SK-N-SH (cell line): ENCODE results near the gene KIF3C. TPM values are rescaled to one million over a fixed set of nuclear protein-coding genes. Genes with fewer than 3 reads are reported as not detected.

ENCODE experiments used
- CTCF ChIA-PET: fragments of 300-600, 350-600 bp; formaldehyde crosslinking; extraction: SDS; loops from one replicate; lab custom pipeline; 2021; lab: Yijun Ruan, JAX
- POLR2A ChIA-PET: fragments of 350-600 bp; sonication (Branson Sonifier 250); formaldehyde crosslinking; extraction: SDS; loops from one replicate; lab custom pipeline; 2020; ENCODE audit warnings: antibody characterized with exemption, inconsistent platforms; lab: Yijun Ruan, JAX
- DNase-seq: peaks from one replicate; pipeline ENCODE4 v3.0.0; 2012
- H2AFZ ChIP-seq: fragments of 200-600 bp; sonication (generic); 2 replicates; pipeline ENCODE4 v1.8.1; 2016; ENCODE audit warnings: antibody characterized with exemption, mild to moderate bottlenecking, low read depth
- H3F3A ChIP-seq: fragments of 200-600 bp; sonication (generic); replicated peaks from 2 replicates; pipeline ENCODE3; 2016; ENCODE audit warnings: antibody characterized with exemption, mild to moderate bottlenecking; ENCODE audit not compliant: insufficient read depth
- H3K27ac ChIP-seq, 2 experiments: fragments of 200-500 bp in 1 of 2; fragments of 200-600 bp in 1 of 2; sonication (Bioruptor generic) in 1 of 2; sonication (generic), shearing (Covaris generic) in 1 of 2; 2 replicates each; pipeline versions ENCODE4 v1.5.1 to v1.6.1; 2014 to 2016; ENCODE audit warnings: low read depth in 2 of 2, inconsistent platforms in 1 of 2, low read length in 1 of 2, mild to moderate bottlenecking in 1 of 2, mixed read lengths in 1 of 2
- H3K27me3 ChIP-seq: fragments of 200-600 bp; sonication (generic), shearing (Covaris generic); 2 replicates; pipeline ENCODE4 v1.6.1; 2016; ENCODE audit warnings: mixed run types; ENCODE audit not compliant: insufficient read depth
- H3K36me3 ChIP-seq, 2 experiments: fragments of 200-500 bp in 1 of 2; fragments of 200-600 bp in 1 of 2; sonication (Bioruptor generic) in 1 of 2; sonication (generic) in 1 of 2; replicated peaks in 1 of 2; 2 replicates each; pipeline versions ENCODE3 to v1.5.1; 2014 to 2016; ENCODE audit warnings: low read length in 1 of 2, mild to moderate bottlenecking in 1 of 2; ENCODE audit not compliant: insufficient read depth in 2 of 2, control insufficient read depth in 1 of 2
- H3K4me1 ChIP-seq, 2 experiments: fragments of 200-500 bp in 1 of 2; fragments of 200-600 bp in 1 of 2; sonication (Bioruptor generic) in 1 of 2; sonication (generic), shearing (Covaris generic) in 1 of 2; 2 replicates each; pipeline versions ENCODE4 v1.5.1 to v1.6.1; 2014 to 2016; ENCODE audit warnings: low read depth in 1 of 2, low read length in 1 of 2, mixed run types in 1 of 2; ENCODE audit not compliant: insufficient read depth in 2 of 2, control insufficient read depth in 1 of 2
- H3K4me2 ChIP-seq: fragments of 200-600 bp; sonication (generic), shearing (Covaris generic); 2 replicates; pipeline ENCODE4 v1.6.1; 2017; ENCODE audit warnings: mixed run types
- H3K4me3 ChIP-seq, 2 experiments: fragments of 200-500 bp in 1 of 2; fragments of 200-600 bp in 1 of 2; sonication (Bioruptor generic) in 1 of 2; sonication (generic), shearing (Covaris generic) in 1 of 2; 2 replicates each; pipeline versions ENCODE4 v1.5.1 to v1.8.1; 2014 to 2016; ENCODE audit warnings: low read depth in 2 of 2, inconsistent platforms in 1 of 2, low read length in 1 of 2, mild to moderate bottlenecking in 1 of 2, mixed read lengths in 1 of 2, moderate library complexity in 1 of 2
- H3K79me2 ChIP-seq: fragments of 200-600 bp; sonication (generic); 2 replicates; pipeline ENCODE4 v1.8.1; 2017; ENCODE audit warnings: mild to moderate bottlenecking; ENCODE audit not compliant: insufficient read depth
- H3K9ac ChIP-seq: fragments of 200-600 bp; sonication (generic); 2 replicates; pipeline ENCODE4 v1.6.1; 2017; ENCODE audit warnings: mixed run types
- H3K9me2 ChIP-seq: fragments of 200-600 bp; sonication (generic); 2 replicates; pipeline ENCODE4 v1.6.1; 2017; ENCODE audit warnings: mixed run types
- H3K9me3 ChIP-seq: fragments of 200-600 bp; sonication (generic); 2 replicates; pipeline ENCODE4 v1.6.1; 2017; ENCODE audit warnings: mixed run types, mild to moderate bottlenecking, moderate library complexity
- H4K20me1 ChIP-seq: fragments of 200-600 bp; sonication (generic); 2 replicates; pipeline ENCODE4 v1.6.1; 2017; ENCODE audit warnings: mild to moderate bottlenecking, mixed run types; ENCODE audit not compliant: insufficient read depth
- CHD2 ChIP-seq: fragments of 150-350 bp; IDR thresholded peaks from 2 replicates; pipeline ENCODE4 v1.6.1; 2018; ENCODE audit warnings: low read length; ENCODE audit not compliant: partially characterized antibody
- EP300 ChIP-seq, 2 experiments: IDR thresholded peaks; 2 replicates each; pipeline versions ENCODE4 v1.4.0 to v1.6.1; 2012; ENCODE audit warnings: borderline replicate concordance in 1 of 2, low read depth in 1 of 2, low read length in 1 of 2
- FOSL2 ChIP-seq: IDR thresholded peaks from 2 replicates; pipeline ENCODE4 v1.4.0; 2012; ENCODE audit warnings: low read depth, mild to moderate bottlenecking, moderate library complexity, borderline replicate concordance
- GATA2 ChIP-seq: sonication (generic); formaldehyde crosslinking; IDR thresholded peaks from 2 replicates; pipeline ENCODE4 v1.5.0; 2020; ENCODE audit warnings: mild to moderate bottlenecking, missing genetic modification reagents
- POLR2AphosphoS5 ChIP-seq: IDR thresholded peaks from 2 replicates; pipeline ENCODE4 v1.6.1; 2012; ENCODE audit warnings: low read depth, low read length
- RCOR1 ChIP-seq: fragments of 150-350 bp; IDR thresholded peaks from 2 replicates; pipeline ENCODE4 v1.6.1; 2017; ENCODE audit warnings: antibody characterized with exemption, low read length
- RXRA ChIP-seq: IDR thresholded peaks from 2 replicates; pipeline ENCODE4 v1.4.0; 2012; ENCODE audit warnings: low read depth, mild to moderate bottlenecking, borderline replicate concordance
- TCF12 ChIP-seq: IDR thresholded peaks from 2 replicates; pipeline ENCODE4 v1.4.0; 2012
- YY1 ChIP-seq: IDR thresholded peaks from 2 replicates; pipeline ENCODE4 v1.4.0; 2012; ENCODE audit warnings: low read depth, mild to moderate bottlenecking
- ZBTB33 ChIP-seq: IDR thresholded peaks from 2 replicates; pipeline ENCODE4 v1.4.0; 2012; ENCODE audit warnings: low read depth, borderline replicate concordance
- WGBS: methylation state at CpG from one replicate; pipeline ENCODE4 v1.1.6; 2017; ENCODE audit warnings: low lambda C conversion rate; 5-methylcytosine and 5-hydroxymethylcytosine counted together
- polyA plus RNA-seq, 3 experiments: library from polyadenylated mRNA; depleted of rRNA; stranded (reverse); fragments of >200 nt; gene quantifications; 2 replicates each; pipeline ENCODE4 v1.2.3, GENCODE V29; 2012
- TF ChIP-seq, protein P1 (sequence below): IDR thresholded peaks from 2 replicates; pipeline ENCODE4 v1.4.0; 2012; ENCODE audit warnings: low read depth, borderline replicate concordance

The KIF3C gene
- polyA plus RNA-seq, 1 of the 3 experiments (the other 2 are of a cell fraction), result 29.5 TPM

DNA sequence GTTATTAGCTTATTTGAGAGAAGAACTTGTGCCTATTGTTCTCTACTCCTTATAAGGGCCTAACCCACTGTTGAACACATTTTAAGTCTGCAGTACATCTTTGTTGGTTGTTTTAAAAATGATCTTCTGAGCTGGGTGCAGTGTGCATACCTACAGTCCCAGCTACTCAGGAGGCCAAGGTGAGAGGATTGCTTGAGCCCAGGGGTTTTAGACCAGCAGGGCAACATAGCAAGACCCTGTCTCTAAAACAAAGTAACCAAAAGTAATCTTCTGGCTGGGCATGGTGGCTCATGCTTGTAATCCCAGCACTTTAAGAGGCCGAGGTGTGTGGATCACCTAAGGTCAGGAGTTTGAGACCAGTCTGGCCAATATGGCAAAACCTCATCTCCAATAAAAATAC, 25.8 kb upstream of the KIF3C start:
- TF ChIP-seq RXRA (no peak), FOSL2 (no peak), RCOR1 (no peak), TCF12 (no peak), EP300 (IDR thresholded peaks at IDR 0.05; ENCODE audit: borderline replicate concordance in 1 of 2, low read depth in 1 of 2, low read length in 1 of 2) (no peak), POLR2AphosphoS5 (no peak), YY1 (no peak), GATA2 (CRISPR knock-in tag) (no peak), ZBTB33 (no peak)
- TF ChIP-seq, protein P1, sequence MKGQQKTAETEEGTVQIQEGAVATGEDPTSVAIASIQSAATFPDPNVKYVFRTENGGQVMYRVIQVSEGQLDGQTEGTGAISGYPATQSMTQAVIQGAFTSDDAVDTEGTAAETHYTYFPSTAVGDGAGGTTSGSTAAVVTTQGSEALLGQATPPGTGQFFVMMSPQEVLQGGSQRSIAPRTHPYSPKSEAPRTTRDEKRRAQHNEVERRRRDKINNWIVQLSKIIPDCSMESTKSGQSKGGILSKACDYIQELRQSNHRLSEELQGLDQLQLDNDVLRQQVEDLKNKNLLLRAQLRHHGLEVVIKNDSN, result no peak
- no peaks in the 10 kb centered on the region for H3K79me2 ChIP-seq
- H3K36me3 ChIP-seq, result no peaks in the 10 kb centered on the region
- no peak for DNase-seq
- ChIA-PET CTCF (interaction anchor here (1.3 to 2.0 kb wide), 4 partner anchors 10 to 137 kb away, joined by 3 to 7 read pairs (median 4); no protein-coding TSS in a partner anchor), POLR2A (no interaction called here)
- H3K9me3 ChIP-seq, result no peaks in the 10 kb centered on the region
- H3F3A ChIP-seq, result peaks cover 8% of the 10 kb centered on the region
- H3K9ac ChIP-seq, result no peak overlapping the region
- no peaks in the 10 kb centered on the region for H3K9me2 ChIP-seq
- 81% methylated on average over 1 of the region's 1 CpG for WGBS
- H4K20me1 ChIP-seq, result no peaks in the 10 kb centered on the region
- peaks cover 0 to 11% of the 10 kb centered on the region in 2 experiments; a peak in 2 of 4 replicates for H3K4me1 ChIP-seq
- H3K4me3 ChIP-seq, result no peak overlapping the region
- H2AFZ ChIP-seq, result no peak overlapping the region
- H3K4me2 ChIP-seq, result no peak overlapping the region
- no peak overlapping the region for H3K27ac ChIP-seq
- H3K27me3 ChIP-seq, result no peaks in the 10 kb centered on the region

- no peak for TF ChIP-seq CHD2
- TF ChIP-seq, all 33 proteins: peak for 0
- Histone ChIP-seq H3K27ac (no peak overlapping the region), H3K9me2 (no peaks in the 10 kb centered on the region), H3F3A (peaks cover 18% of the 10 kb centered on the region), H3K79me2 (no peaks in the 10 kb centered on the region), H3K4me2 (no peak overlapping the region), H3K9ac (no peak overlapping the region), H3K9me3 (no peaks in the 10 kb centered on the region), H3K4me1 (peaks cover 6 to 17% of the 10 kb centered on the region in 2 experiments; a peak in 3 of 4 replicates), H3K36me3 (no peaks in the 10 kb centered on the region), H4K20me1 (no peaks in the 10 kb centered on the region), H3K4me3 (no peak overlapping the region), H3K27me3 (no peaks in the 10 kb centered on the region), H2AFZ (no peak overlapping the region)
- ChIA-PET CTCF (interaction anchor here (0.9 to 1.5 kb wide), 6 partner anchors 8 to 143 kb away, joined by 3 to 5 read pairs (median 4); no protein-coding TSS in a partner anchor), POLR2A (no interaction called here)
- DNase-seq, result no peak
- 93% methylated on average over 8 of the region's 9 CpGs for WGBS
Observed at GRCh38 chr2:26002632-26003310, 20.5 kb upstream of the KIF3C start.
